Ammon's horn (tissue), 1 donor: ENCODE data around the gene FARP1.
"Not testable (repeated sequence)": the region's sequence is repeated elsewhere in the genome, so short reads cannot be mapped to it uniquely, and the experiment has no call there.

Source experiments
- DNase-seq: peaks from one replicate; pipeline ENCODE4 v3.0.0-alpha.2; 2016; ENCODE audit warnings: low spot score

Gene FARP1

GRCh38 chr13:98260357-98261164 is 117.7 kb downstream of the FARP1 start:
- no peak for DNase-seq

- no peak for DNase-seq
Measured at GRCh38 chr13:98261165-98261702, 118.3 kb downstream of the FARP1 start.

GRCh38 chr13:98262292-98262691 is 119.4 kb downstream of the FARP1 start:
- DNase-seq: no peak

- DNase-seq: no peak
Measured at GRCh38 chr13:98263841-98264240, 120.9 kb downstream of the FARP1 start.

- no peak for DNase-seq
Measured at GRCh38 chr13:98264877-98265276, 122.0 kb downstream of the FARP1 start.

- no peak for DNase-seq
Measured at GRCh38 chr13:98265692-98266551, 123.0 kb downstream of the FARP1 start.

- DNase-seq: no peak
Measured at GRCh38 chr13:98267080-98267912, 124.4 kb downstream of the FARP1 start.

- no peak for DNase-seq
Measured at GRCh38 chr13:98269386-98269785, 126.5 kb downstream of the FARP1 start.

GRCh38 chr13:98270819-98271218 is 127.9 kb downstream of the FARP1 start:
- DNase-seq: no peak

GRCh38 chr13:98271646-98272045 is 128.8 kb downstream of the FARP1 start:
- not testable (repeated sequence) for DNase-seq

GRCh38 chr13:98272549-98272948 is 129.7 kb downstream of the FARP1 start:
- DNase-seq: no peak

GRCh38 chr13:98273067-98273823 is 130.4 kb downstream of the FARP1 start:
- DNase-seq: no peak

GRCh38 chr13:98273824-98274742 is 131.2 kb downstream of the FARP1 start:
- no peak for DNase-seq

- DNase-seq: no peak
Measured at GRCh38 chr13:98274921-98275487, 132.1 kb downstream of the FARP1 start.

GRCh38 chr13:98275681-98276171 is 132.8 kb downstream of the FARP1 start:
- DNase-seq: no peak

GRCh38 chr13:98276486-98276885 is 133.6 kb downstream of the FARP1 start:
- DNase-seq: no peak

- DNase-seq: no peak
Measured at GRCh38 chr13:98278068-98278724, 135.3 kb downstream of the FARP1 start.

- no peak for DNase-seq
Measured at GRCh38 chr13:98279473-98280175, 136.7 kb downstream of the FARP1 start.
